HG03060 (cell line): Measurements from ENCODE around the gene EGR1.
"Not testable (repeated sequence)": the region's sequence is repeated elsewhere in the genome, so short reads cannot be mapped to it uniquely, and the experiment has no call there.

Experiments used
- ATAC-seq: cut with Tn5 transposase; IDR thresholded peaks from one replicate; pipeline ENCODE4 v1.9.1; 2021; ENCODE audit warnings: low read depth, moderate number of reproducible peaks; ENCODE audit not compliant: unreplicated experiment

Gene EGR1

DNA sequence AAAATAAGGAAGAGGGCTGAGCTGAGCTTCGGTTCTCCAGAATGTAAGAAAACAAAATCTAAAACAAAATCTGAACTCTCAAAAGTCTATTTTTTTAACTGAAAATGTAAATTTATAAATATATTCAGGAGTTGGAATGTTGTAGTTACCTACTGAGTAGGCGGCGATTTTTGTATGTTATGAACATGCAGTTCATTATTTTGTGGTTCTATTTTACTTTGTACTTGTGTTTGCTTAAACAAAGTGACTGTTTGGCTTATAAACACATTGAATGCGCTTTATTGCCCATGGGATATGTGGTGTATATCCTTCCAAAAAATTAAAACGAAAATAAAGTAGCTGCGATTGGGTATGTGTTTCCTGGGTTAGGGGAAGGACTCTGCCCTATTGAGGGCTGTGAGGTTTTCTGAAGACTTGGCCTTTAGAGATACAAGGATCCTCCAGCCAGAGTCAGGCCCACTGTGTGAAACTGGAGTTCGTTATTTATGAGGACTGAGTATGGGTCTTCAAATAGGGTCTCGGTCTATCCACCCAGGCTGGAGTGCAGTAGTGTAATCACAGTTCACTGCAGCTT, 3.8 kb downstream of the EGR1 start:
- ATAC-seq: no peak

DNA sequence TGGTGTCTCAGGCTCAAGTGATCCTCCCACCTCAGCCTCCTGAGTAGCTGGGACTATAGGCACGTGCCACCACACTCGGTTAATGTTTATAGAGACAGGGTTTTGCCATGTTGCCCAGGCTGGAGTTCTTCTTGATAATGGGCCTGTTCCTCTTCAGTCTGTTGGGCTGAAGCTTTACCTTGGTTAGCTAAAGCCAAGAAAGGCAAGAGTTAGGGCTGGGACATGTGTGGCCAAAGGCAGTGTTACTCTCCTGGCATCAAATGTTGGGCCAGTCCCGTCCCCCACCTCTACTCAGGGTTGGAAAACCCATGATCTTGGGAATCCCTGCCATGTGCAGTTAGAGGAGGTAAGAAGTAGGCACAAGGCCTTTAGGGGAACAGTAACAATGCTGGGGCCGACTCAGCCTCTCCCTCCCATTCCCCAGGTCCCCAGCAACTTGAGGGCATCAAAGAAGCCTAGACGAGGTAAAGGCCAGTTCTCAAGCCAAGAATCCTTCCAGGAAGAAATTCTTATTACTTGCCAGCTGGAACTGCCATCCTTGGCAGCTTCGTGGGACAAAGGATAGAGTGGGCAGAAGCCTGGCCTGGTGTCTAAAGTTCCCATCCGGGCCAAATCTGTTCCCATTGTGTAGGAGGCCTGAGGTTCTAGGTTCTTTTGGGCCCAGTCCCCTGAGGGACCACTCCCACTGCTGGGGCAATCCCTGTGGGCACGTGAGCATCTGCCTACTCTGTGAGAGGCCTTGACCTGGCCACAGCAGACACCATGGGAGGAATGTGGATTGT, 4.5 kb downstream of the EGR1 start:
- no peak for ATAC-seq

DNA sequence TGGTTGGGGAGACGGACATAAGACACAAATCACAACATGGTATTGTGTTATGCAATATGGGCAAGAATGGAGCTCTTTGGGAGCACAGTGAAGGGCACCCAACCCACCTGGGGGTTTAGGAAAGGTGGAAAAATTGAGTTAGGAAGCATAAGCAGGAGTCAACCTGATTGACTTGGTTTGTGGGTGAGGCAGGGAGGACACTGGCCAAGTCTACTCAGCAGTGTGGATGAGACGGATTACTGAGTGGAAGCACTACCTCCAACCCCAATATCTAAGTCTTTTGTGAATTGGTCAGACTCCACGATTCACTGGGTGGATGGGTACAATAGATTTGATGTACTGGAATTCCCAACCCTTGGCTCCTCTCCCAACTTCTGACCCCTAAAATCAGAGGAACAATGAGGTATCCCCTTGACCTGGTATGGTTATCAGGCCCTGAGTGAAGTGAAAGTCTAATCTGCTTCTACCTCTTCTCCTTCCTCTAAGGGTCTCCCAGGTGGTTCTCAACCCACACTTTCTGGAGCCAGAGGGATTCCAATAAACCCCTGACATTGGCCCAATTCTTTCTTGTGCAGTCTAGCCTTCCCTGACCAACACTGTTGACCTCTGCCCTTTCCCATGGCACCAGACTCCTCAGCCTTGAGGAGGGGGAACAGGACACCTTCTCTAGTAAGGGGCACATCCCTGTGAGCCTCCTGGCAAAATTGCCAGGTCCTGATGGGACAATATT, 5.2 kb downstream of the EGR1 start:
- no peak for ATAC-seq

DNA sequence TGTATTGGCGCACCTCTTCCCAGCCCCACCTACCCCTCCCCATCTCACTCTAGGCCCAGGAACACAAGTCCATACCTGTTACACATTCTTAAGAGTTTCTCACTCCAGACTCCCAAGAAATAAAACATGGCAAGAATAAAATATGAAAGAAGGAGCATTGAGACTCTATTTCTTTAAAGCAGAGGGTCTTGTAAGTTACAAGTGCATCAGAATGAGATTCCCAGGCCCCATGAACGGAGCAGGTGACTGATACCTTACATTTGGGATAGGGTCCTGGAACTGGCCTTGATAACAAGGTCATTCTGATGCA, 5.7 kb downstream of the EGR1 start:
- ATAC-seq: no peak

DNA sequence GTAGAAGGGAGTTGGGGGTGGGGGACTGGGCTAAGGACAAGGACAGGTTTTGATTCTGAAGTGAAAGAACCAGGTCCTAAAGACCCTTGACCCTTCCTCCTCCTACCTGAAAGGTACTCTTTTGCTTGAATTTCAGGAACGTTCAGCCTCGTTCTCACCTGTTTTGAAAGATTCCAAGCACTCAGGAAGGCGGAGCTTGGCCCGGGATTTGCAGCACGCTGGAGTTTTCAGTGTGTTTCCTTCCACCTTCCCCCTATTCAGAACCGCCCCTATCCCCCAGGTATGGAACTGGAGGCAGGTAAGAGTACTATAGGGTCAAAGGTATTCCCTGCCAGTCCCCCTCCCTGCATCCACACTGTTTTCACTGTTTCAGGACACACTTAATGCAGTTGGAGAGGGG, 7.1 kb downstream of the EGR1 start:
- no peak for ATAC-seq

DNA sequence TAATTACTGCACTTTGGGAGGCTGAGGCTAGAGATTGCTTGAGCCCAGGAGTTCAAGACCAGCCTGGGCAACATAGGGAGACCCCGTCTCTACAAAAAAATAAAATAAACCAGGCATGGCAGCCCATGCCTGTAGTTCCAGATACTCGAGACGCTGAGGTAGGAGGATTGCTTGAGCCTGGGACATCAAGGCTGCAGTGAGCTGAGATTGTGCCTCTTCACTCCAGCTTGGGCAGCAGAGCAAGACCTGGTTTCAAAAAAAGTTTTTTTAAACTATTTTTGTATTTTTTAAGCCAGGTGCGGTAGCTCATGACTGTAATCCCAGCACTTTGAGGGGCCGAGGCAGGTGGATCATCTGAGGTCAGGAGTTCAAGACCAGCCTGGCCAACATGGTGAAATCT, 7.9 kb downstream of the EGR1 start:
- not testable (repeated sequence) for ATAC-seq

DNA sequence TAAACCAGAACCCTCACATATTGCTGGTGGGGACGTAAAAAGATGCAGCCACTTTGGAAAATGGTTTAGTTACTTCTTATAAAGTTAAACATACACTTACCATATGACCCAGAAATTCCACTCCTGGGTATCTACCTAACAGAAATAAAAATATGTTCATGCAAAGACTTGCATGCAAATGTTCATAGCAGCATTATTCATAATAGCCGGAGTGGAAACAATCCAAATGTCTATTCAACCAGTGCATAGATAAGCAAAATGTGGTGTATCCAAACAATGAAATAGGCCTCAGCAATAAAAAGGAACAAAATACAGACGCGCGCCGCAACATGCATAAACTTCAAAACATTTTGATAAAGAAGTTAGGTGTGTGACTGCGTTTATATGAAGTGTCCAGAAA, 11.6 kb downstream of the EGR1 start:
- ATAC-seq: no peak

DNA sequence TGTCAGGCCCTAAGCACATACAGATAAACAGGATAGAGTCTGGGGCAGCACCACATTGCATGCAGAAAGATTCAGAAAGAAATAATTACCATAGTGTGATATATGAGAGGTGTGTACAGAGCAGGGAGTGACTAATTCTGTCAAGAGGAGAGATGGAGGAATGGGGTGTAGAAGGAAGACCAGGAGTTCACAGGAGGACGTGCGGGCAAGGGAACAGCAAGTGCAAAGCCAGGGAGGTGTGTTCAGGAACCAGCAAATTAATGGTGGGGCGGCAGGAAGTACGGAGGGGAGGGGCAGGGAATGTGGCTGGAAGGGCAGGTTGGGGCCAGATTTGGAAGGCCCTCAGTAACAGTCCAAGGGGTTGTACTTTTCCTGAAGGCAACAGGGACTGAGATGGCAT, 17.4 kb downstream of the EGR1 start:
- no peak for ATAC-seq

DNA sequence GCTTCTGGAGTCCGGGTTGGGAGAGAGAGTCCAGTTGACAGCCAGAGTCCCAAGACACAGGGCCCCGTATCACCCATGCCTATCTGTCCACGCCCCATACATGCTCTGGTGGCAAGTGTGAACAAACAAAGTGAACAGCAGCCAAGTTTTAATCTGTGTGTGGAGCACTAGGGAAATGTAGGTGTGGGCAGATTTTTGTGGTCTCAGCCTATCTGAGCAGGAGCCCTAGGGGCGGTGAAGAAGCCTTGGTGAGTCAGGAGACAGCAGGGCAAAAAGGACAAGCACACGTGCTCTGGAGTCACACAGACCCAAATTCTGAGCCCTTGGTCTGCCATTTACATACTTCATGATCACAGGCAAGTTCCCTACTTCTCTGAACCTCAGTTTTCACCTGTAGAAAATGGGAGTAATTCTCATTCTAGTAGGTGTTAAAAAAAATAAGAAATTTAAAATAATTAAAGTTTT, 23.2 kb downstream of the EGR1 start:
- no peak for ATAC-seq

DNA sequence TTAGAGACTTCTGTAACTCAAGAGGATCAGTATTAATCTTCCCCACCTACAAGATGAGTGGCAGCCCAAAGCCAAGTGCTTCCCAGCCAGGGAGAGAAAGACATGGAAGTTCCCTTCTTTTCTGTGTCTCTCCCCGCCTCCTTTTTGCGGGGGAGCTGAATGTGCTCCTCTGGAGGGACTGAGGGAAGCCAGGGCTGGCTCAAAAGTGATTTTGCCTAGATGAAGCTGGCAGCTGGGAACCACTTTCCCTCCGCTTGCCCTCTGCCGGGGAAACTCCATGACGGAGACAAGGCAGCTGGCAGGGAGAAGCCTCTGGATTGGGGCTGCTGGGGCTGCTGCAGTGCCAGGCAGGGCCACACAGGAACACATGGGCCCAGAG, 24.4 kb downstream of the EGR1 start:
- ATAC-seq: no peak

DNA sequence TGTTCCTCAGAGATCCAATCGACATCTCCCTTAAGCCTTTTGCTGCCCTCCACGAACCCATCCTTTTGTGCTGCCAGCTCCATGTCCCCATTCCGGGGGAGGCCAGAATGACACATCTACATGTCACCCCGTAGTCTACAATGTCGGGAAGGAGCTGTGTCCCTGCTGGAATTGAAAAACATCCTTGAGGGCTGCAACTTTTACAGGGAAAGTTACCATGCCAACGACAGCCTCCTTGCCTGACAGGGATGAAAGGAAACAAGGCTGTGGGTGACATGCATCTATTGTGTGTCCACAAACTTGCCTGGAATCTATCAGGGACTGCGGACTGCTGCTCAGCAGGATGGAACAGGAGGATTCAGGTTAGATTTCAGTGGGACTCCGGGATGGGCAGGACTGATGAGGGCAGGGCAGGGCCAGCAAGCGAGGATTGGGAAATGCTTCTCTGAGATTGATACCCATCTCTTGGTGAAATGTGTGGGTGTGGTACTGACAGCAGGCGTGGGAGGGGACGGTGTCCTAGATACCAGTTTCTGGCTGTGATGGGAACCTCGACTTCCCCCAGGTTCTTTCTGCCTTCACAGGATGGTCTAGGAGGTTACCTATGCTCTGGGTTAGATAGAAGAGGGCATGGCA, 25.5 kb downstream of the EGR1 start:
- ATAC-seq: no peak

DNA sequence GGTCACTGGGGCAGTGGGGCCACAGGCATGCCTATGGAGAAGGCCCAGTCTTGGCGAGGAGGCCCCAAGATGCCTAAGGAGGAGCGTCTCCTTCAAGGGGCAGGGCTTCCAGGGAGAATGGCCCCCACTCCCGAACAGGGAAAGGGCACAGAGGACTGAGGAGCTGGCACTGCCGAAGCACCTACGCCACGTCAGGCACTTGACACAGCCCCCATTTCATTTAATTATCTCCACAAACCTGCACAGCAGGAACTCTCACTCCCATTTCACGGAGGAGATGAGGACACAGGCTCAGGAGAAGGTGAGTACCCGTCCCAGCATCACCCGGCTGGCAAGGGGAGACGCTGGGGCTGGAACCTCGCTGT, 26.0 kb downstream of the EGR1 start:
- no peak for ATAC-seq

DNA sequence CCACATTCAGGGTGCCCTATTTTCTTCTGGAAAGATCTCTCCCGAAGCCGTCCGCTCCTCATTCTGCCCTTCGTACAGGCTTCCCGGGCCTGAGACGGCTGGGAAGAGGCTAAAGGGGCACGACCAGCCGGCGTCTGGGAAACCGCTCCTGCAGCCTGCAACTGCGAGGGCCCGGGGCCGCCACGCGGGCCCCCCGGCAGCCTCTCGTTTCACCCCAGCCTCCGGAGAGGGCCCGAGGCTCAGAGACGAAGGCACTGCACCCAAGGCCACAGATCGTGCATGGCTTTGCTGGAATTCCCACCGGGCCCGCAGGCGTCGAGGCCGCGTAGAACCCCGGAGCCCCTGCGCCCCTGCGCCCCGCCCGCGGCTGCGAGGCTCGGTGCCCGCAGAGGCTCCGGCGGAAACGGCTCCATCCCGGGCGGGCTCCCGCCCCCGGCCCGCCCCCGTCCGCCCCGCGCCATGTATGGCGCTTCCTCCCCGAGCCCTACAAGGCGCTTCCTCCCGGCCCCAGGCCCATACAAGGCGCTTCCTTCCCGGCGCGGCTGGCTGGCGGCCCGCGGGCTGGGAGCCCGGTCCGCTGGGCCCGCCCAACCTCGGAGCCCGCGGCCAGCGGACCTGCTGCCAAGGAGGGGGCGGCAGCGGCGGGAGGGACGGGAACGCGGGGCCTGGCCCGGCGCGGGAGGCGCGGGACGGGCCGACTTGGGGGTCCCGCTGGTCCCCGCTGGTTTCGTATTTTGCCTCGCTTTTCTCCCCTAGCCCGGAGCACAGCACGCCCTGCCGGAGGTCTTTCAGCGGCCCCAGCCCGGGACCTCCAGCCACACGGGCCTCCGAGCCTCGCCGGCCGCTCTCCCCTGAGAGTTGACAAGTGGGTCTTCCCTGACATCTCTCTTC, 26.6 kb downstream of the EGR1 start:
- ATAC-seq: no peak

DNA sequence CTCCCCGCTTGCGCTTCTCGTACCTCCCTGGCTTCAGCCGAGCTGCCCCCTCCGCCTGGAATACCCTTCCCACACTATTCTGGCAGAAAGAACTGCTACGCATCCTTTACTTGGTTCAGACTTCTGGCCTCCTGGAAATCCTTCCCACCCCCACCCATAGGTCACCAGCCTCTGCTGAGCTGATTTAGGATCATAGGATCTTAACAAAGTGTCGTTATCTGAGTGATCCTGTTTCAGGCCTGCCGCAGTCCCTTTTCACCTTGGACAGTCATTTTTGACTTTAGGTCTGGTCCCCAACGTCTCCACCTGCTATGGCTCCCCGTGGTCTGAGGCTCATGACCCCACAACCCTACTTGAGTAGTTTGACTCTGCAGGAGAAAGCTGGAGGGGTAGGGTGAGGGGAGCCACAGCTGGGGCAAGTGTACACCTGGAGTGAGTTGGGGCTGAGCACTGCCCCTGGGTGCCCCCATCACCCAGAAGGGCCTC, 27.3 kb downstream of the EGR1 start:
- no peak for ATAC-seq

DNA sequence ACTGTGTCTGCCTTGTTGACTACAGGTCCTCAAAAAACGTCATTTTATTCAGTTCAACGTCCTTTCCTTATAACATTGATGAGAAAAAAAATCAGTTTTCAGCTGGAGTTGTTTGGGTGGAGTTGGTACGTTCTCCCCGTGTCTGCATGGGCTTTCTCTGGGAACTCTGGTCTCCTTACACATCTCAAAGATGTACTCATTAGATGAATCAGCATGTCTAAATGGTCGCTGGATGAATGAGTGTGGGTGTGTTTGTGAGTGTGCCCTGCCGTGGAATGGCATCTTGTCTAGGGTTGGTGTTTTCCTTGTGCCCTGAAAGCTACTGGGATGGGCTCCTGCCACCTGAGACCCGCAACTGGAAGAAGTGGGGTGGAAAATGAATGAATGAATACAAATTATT, 30.1 kb downstream of the EGR1 start:
- no peak for ATAC-seq

DNA sequence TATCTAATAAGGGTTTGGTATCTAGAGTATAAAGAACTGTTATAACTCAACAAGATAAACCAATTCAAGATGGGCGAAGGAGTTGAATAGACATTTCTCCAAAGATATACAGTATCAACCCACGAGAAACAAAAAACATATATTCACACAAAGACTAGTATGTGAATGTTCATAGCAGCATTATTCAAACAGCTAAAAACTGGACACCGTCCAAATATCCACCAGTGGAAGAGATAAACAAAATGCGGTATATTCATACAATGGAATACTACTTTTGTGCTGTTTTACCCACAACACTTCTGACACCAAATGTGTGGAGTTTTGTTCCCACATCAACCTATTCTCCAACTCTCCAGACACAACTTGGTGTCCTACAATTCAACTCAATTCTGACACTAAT, 33.1 kb downstream of the EGR1 start:
- ATAC-seq: no peak

DNA sequence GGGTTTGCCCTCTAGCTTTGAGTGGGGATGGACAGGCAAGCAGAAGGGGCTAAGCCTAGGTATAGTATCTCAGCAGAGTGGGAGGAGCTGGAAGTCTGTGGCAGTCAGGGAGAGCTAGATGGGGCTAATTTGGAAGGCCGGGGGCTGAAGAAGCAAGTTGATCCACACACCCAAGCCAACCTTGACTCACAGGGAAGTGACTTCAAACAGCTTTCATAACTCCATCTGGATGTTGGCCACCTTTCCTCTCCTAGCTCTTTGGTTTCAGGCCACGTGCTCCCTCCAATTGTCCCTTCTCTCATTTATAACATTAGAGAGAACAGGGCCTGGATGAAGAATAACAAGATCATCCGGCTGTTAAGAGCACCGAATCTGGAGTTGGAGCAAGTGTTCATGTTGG, 36.8 kb downstream of the EGR1 start:
- no peak for ATAC-seq

DNA sequence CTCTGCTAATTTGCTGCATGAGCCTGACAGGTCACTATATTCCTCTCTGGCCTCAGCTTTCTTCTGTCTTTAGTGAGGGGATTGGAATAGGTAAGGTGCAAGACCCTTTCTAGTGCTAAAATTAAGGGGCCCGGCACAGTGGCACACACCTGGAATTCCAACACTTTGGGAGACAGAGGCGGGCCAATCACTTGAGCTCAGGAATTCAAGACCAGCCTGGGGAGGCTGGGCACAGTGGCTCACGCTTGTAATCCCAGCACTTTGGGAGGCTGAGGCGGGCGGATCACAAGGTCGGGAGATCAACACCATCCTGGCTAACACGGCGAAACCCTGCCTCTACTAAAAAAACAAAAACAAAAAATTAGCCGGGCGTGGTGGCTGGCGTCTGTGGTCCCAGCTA, 37.2 kb downstream of the EGR1 start:
- ATAC-seq: no peak

DNA sequence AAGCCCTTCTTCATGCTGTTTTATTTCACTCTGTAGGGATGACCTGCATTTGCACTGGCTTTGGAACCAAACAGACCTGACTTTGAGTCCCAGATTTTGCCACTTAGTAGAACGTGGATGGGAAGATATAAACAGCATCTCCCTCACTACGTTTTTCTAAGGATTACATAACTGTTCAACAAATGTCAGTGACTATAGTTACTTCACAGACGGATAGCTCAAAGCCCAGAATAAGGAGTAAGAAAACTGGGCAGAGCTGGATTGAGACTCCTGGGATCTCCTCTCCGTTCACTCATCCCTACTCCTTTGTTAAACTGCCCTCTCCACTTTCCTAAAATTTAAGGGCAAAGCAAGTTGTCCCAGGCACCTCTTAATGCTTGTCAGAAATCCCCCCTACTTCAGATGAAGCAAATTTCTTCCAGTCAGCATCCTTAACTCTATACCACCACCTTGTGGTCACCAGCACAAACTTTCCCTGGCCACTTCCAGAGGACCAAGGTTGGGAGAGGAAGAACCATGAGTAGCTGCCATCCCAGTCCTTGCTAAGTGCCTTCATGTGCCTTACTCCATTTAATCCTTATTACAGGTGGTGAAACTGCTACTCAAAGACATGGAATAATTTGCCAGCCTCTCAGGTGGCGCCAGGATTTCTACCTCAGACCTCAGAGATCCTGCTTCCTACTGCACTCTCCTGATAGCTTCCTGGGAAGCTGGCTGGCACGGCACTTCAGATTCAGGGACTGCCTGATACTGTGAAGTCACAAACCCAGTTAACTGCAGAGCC, 38.4 kb downstream of the EGR1 start:
- ATAC-seq: no peak

DNA sequence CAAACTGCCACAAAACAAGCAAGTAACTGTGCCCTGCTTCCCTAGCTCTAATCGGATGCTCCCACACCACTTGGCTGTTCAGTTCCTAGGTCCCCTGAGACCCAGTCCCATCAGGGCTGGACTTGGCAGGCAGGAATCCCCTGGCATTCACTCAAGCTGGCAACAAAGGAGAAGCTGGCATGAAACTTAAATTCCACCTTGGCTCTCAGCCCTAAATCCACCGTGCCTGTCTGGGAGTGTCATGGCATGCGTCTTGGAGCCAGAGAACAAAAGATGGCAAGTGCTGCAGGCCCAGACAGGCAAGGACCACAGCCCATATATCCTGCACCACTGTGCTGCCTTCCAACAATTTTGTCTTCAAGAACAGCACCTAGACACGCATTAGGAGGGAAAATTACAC, 39.5 kb downstream of the EGR1 start:
- no peak for ATAC-seq
